CD4-positive, alpha-beta T cell treated with Interleukin-17A for 1 hour (primary cell): ENCODE measurements around the gene SIGLEC12.
"Not testable (repeated sequence)": the region's sequence is repeated elsewhere in the genome, so short reads cannot be mapped to it uniquely, and the experiment has no call there.

Experiments used
- DNase-seq: peaks from one replicate; pipeline ENCODE4 v3.0.0-alpha.2; 2020

Gene SIGLEC12

DNA sequence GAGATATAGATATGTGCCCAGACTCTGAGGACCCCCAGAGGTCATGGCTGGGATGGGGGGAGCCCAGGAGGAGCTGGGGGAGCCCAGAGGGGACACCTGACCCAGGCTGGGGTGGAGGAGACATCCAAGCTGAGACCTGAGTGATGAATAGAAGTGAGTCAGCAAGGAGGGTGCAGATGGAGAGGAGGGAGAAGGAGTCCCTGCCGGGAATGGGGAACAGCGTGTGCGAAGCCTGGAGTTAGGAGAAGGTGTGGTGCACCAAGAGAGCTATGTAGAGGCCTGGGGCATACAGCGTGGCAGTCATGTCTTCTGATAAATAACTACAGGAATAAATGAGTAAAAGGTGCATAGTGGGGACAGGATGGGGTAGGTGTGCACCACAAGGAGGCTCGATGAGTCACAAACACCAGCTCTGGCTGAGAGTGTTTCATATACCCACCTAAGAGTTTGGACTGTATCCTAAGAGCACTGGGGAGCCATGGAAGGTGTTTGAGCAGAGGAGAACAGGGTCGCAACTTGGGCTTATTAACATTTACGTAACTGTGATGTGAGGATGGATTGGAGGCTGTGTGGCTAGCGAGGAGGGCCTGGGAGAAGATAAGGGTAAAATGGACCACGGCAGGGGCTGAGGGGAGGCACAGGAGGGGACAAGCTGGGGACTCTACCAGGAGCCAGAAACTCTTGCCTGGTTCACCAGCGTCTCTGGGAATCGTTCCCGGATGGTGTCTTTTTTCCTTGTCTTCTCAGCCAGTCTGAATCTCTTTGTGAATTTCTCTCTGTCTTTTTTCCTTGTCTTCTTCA is 21.9 kb downstream of the SIGLEC12 start:
- DNase-seq = no peak

DNA sequence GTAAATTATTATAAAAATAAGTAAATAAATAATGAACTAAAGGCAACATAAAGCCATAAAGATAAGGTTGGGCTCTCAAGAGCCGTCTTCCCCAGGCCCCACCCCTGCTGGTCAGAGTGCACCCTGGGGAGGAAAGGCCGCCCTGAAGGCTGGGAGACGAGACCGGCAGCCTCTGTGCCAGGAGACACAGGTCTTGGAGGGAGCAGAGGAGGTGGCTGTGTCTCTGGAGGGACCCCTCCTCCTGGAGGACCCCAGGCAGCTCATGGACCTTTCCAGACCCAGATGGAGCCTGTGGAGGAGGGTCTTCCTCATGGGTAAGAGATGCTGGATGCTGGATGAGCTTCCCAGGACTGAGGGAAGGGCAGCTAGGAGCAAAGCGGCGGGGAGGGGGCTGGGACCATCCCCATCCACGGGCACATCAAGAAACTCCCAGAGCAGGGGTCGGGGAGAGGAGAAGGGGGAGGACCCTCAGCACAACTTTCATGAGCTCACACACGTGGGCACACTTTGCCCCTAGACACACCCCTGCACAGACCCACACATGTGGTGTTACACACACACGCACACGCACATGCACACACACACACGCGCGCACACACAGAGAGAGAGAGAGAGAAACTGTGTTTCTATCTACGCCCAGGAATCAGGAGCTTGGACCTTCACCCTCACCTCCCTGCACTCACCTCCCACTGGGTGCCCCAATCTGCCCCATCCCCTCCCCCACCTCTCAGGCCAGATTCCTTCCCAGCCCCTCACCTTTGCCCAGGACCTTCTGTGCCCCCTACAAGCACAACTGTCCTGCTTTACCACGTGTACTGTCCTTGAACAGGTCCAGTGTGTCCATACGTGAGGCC is 23.0 kb downstream of the SIGLEC12 start, which contains the start of gene CEACAM18:
CEACAM18 (plus strand) TSS at position 159 of the 854 bp plus-strand sequence.
- no peak for DNase-seq

DNA sequence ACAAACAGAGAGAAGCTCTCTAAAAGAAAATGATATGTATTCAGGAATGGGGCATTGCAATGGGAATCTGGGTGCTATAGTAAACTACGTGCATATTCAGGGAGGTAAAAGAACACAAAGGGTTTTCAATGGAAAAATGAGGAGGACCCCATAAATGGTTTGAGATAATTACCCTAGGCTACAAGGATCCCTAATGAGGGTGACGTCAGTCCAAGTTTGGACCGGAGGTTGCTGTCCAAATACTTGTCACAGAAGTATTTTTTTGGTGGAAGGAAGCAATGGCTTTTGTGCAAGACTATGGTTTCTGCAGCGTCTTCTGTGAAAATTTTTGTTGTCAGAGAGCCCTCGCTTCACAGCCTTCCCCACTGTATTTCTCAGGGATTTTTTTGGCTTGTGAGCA is 24.3 kb downstream of the SIGLEC12 start:
- DNase-seq = no peak

DNA sequence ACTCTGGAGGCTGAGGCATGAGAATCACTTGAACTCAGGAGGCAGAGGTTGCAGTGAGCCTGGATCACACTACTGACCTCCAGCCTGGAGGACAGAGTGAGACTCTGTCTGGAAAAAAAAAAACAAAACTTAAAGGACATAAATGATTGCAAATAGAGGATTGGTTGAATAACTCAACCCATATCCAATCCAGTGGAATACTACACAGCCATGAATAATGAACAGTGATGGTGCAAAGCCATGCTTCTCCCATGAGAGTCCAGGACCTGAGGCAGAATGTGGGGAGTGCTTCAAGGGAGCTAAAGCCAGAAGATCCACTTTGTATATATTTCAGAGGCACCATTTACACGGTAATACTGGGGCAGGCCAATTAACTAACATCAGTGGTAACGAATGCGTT is 25.4 kb downstream of the SIGLEC12 start:
- DNase-seq = no peak

DNA sequence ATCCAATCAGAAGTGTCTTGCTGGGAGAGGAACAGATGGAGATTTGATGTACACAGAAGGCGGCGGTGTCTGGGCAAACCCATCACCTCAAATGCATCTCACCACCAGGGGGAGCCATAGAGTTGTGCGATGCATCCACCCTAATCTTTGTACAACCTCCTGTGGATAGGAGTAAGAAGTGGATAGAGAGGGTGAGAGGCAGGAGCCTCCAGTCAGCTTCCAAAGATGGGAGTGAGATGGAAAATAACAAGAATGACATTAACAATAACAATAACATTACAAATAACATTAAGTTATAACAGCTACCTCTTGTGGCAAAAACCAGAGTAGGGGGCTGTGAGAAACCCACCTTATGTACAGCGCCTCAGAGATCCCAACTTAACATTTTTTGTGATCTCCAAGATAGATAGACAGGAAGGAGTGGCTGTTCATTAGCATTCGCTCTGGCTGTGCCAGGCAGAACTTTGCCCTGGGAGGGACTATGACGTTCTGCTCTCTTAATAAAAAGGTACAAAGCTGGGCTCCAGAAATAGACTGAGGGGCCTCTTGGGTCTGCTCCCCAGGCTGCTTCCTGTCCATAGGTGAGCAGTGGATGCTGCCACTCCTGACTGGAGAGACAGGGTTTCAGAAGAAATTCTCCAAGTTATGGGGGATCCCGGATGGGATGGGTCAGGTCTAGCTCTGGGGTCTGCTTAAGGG is 28.4 kb downstream of the SIGLEC12 start:
- DNase-seq = peak; percentile 75

DNA sequence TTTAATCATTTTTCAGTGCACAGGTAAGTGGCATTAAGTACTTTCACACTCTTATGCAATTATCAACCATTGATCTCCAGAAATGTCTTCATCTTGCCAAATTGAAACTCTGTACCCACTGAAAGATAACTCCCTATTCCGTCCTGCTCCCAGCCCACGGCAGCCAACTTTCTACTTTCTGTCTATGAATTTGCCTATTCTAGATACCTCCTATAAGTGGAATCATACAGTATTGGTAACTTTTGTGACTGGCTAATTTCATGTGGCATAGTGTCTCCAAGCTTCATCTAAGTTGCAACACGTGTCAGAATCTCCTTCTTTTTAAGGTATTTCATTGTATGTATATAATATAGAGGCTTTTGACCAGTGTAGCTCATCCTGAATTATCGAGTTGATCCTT is 29.0 kb downstream of the SIGLEC12 start:
- DNase-seq = no peak

DNA sequence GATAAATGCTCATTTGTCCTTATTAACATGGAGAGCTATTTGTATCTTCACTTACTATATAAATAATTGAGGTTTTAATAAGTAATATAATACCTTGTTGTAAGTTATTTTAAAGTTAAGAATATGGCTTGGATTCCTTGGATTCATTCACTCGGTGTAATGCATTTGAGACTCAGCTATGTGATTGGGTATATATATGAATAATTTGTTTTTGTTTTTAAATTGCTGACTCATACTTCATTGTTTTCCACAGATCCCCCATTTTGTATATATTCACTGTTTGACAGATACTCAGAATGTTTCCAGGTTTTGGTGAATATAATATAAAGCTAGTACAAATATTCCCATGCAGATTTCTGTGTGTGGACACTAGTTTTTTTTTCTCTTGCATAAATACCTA is 30.1 kb downstream of the SIGLEC12 start:
- DNase-seq = no peak

DNA sequence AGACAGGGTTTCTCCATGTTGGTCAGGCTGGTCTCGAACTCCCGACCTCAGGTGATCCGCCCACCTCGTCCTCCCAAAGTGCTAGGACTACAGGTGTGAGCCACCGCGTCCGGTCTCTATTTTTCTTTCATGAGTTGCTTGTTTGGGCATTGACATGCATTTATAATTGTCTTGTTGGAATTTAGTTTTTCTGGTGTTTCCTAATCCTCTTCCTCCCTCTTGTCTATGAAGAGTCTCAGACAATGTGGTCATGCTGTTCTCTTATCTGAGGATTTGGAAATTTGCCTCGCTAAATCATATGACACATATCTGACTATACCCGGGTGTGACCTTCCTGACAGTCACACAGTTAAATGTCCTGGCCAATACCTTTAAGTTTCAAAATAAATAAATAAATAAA is 30.6 kb downstream of the SIGLEC12 start:
- DNase-seq = no peak

DNA sequence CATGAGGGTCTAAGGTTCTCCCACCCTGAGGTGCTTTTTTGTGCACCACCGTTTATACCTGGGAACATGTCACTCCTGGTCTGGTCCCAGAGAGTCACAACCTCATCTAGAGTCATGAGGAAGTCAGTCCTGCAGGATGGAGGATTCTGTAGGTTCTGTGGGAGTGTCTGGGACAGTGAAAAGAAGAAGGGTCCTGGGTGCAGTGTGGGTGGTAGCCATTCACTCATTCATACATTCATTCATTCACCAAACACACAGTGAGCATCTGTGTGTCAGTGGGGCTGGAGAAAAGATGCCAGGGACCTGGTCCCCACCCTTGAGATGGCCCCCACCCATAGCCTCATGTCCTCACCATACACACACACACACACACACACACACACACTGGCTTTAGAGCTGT is 32.0 kb downstream of the SIGLEC12 start:
- no peak for DNase-seq

DNA sequence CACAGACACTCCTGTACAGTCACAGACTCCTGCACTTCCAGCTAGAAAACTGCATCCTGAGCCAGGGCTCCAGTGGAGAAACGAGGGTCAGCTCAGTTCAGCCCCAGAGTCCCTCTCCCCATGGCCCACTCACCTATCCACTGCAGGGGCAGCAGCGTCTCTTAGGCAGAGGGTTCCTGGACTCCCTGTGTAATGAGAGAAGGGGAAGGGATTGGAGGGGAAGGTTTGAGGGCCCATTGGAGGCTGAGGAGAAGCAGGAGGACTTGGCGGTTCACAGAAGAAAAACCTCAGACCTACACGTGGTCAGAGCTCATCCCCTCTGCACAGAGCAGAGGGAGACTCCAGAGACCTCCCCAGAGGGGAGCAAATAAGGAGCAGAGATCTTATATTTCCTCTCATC is 32.4 kb downstream of the SIGLEC12 start:
- no peak for DNase-seq

DNA sequence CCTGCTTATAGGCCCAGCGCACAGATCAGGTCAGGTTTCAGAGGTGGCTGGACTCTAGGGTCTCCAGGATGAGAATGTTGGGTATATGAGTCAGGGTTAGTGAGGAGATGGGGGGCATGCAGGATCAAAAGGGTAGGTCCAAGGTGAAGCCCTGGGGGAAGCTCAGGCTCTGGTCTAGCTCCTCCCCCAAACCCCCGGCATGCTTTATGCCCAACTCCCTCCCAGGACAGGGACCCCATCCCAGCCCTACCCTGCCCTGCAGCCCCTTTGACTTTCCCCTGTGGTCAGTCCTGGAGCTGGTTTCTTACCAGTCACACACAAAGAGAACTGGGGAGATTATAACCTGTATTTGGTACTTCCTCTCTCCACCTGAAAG is 33.1 kb downstream of the SIGLEC12 start:
- no peak for DNase-seq

DNA sequence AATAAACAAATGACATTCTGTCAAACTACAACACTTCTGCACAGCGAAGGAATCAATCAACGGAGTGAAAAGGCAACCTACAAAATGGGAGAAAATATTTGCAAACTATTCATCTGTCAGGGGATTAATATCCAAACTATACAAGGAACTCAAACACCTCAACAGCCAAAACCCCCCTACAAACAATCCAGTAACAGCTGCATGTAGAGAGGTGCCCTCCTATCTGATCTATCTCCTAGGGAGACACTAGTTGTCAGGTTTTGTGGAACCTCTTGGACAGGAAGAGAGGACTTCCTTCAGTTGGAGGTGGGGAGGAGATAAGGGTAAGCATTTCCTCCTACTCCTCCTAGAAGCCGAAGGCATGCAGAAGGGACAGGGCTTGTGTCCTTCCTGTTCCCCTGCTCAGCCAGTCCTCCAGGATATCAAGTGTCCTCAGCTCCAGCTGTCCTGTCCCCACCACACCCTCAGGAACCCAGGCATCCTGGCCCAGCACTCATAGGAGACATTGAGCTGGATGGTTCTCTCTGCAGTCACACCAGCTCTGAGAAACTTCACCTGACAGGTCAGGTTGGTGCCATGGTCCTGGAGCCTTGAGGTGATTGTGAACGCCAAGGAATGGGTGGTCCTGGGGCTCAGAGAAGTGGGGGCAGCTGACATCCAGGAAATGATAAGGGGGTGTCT is 33.6 kb downstream of the SIGLEC12 start:
- no peak for DNase-seq

DNA sequence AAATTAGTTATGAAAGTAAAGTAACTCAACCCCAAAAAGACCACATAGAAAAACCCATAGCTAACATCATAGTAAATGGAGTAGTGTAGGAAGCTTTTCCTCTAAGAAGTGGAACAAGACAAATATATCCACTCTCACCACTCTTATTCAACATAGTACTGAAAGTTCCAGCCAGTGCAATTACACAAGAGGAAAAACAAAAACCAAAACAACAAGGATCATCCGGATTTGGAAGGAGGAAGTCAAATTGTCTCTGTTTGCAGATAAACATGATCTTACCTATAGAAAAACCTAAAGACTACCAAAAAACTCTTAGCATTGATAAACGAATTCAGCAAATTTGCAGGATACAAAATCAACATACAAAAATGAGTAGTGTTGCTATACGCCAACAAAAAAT is 34.9 kb downstream of the SIGLEC12 start:
- DNase-seq = no peak

DNA sequence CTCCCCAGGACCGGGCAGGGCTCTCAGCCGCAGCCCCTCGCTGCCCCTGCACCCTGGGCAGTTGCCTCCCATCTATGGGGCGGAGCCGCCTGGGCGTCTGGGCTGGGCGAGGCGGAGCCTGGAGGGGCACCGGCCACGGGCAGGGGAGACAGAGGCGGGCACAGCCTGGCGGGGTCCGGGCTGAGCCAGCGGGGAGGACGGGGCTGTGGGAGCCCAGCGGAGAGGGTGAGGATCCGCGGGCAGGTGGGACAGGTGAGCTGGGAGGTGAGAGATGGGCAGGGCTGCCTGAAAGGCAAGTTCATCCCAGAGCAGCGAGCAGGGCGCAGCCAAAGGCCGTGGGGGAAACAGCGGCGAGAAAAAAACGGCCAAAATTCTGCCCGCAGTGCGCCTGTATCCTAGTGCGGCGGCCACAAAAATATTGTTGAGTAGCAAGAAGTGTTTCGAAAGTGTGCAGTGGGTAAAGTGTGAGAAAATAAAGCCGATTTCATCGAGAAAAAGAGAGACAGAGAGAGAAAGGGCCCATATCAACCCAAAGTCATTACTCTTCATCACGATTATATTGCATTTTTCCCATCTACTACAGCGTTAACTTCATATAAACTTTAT is 37.5 kb downstream of the SIGLEC12 start:
- not testable (repeated sequence) for DNase-seq

DNA sequence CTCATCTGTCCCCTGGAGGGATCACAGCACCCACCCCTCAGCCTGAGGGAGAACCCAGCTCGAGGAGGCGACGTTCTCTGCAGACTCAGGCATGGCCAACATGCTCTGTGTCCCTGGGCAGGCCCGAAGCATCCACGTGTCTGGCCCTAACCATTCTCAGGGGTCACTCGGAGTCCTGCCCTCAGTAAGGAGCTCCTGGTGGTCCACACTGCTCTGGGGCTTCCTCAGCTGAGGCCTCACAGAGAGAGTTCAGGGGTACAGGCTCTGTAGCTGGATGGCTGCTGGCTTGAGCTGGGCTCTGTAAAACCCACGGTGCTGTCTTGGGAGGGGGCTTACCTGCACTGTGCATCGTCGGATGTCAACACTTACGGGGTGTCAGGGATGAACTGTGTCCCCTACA is 38.9 kb downstream of the SIGLEC12 start:
- no peak for DNase-seq

DNA sequence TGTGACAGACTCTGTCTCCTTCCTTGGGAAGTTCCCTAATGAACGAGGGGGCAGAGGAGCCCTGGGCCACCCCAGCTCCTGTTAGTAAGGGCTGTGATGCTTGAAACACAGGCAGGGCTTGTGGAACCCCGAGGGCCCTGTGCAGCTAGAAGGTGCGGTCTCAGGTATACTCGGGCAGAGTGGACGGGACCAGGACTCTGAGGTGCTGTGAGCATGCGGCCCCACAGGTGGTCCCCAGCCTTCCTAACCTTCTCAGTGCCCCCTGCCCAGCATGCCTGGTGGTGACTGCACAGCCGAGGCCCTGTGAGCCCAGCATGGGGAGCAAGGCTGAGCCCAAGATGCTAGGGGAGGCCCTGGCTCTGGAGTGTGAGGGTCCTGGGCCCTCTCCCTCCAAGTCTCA is 39.3 kb downstream of the SIGLEC12 start:
- no peak for DNase-seq

DNA sequence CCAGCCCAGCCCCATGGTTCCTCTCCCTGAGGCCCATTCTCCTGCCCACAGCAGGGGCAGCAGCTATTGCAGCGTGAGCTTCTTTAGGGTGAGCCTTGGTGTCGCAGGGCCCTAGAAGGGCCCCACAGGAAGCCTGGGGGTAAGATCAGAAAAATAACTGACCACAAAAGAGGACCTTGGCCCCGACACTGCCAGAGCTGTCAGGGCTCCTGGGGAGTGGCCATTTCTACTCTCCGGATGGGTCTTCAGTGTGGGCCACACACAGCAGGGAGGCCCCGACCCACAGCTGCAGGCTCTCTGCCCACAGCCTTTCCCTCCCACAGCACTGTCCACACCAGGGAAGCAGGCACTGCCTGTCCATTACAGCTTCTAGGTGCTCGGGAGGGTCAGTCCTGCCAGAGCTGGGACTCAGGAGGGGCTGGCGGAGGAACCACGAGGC is 39.9 kb downstream of the SIGLEC12 start:
- no peak for DNase-seq

DNA sequence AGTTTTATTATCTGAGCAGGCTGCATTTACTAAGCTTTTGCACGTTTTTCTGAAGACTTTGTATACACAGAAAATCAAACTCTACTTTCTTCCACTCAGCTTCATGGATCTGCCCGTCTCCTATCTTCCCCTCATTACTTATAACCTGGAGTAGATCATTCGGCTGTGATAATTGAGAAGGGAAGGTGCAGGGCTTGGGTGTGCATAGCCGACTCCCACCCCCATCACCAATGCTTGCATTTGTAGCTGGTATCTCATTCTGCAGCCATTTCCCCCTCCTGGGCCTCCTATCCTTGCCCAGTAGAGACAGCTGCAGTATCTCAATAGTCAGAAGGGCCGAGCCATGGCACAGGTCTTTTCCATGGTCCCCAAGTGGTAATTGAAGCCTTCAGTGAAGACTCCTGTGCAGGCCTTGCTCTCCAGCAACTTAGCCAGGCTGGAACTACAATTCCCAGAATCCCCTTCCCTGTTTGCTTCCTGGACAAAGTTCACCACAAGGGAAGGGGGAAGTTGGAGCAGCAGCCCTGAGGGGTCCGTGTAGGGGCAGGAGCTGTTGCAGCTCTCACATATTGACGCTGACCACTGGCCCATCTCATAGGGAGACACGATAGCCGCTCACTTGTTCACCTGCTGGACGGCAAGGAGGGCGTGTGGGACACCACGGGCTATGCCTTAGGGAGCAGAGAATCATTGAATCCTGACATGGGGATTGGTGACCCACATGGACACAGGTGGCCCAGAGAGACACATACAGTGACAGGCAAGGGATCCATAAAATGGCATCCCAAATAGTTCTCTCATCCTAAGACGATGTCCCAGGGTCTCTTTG is 41.2 kb downstream of the SIGLEC12 start:
- no peak for DNase-seq

DNA sequence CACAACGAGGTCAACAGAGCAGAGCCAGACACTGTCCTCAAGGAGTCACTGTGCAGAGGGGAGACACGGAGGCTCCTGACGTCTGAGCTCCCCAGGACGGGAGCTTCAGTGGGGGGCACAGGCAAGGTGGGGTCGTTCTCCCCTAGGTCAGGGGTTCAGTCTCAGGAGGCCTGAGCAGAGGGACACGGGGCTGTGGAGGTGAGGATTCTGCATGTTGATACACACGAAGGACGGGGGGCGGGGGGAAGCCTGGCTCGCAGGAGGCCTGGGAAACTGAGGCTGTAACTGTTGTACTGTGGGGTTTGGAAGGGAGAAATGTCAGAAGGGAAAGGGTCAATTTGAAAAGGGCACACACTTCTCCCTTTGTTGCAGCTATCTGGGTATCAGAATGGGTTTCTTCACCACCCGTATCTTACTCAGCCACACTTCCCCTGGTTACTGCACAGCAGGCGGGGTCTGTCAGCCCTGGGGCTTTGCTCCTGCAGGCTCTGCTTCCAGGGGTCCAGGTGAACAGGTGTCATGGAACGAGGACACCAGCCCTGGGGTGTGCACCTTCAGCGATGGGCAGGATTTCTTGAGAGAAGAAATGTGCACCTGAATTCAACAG is 42.6 kb downstream of the SIGLEC12 start:
- no peak for DNase-seq

DNA sequence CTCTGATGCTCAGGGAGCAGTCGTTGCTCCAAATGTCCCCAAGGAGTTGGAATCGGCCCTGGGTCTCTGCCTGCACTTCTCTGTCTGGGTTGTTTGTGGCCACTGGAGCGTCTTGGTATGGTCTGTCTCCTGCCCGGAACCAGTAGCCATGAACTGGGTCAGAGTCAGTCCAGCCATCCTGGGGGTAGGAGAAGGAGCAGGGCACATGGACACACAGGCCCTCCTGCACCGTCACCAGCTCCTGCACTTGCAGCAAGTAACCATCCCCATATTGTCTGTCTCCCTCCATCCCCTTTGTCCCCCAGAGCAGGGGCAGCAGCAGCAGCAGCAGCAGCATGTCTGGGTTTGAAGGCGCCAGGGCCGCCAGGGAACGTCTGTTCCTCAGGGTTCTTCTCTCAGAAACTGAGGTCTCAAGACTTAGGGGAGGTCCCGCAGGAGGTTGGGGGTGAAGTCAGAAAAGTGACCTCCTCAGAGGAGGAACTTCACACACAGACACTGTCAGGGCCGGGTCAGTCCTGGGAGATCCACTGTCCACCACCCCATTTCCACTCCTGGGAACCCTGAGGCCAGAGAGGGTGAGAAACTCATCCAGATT is 43.5 kb downstream of the SIGLEC12 start, which contains the start of gene SIGLEC8:
SIGLEC8 (minus strand) TSS at position 404 of the 595 bp plus-strand sequence; CDS start at position 337, 67 bp downstream.
- no peak for DNase-seq
